Endodermal cell (in vitro differentiated cells): ENCODE measurements around the gene SH3PXD2A. TPM values are rescaled to one million over a fixed set of nuclear protein-coding genes. Genes with fewer than 3 reads are reported as not detected.
"Not testable (repeated sequence)": the region's sequence is repeated elsewhere in the genome, so short reads cannot be mapped to it uniquely, and the experiment has no call there.

Experiments
- DNase-seq: peaks from one replicate; pipeline ENCODE4 v3.0.0-alpha.2; 2017
- H3K27ac ChIP-seq: 2 replicates; pipeline ENCODE4 v1.5.1; 2013; ENCODE audit warnings: mild to moderate bottlenecking, low read depth, low read length, moderate library complexity
- H3K27me3 ChIP-seq: 2 replicates; pipeline ENCODE4 v1.6.1; 2013; ENCODE audit warnings: mild to moderate bottlenecking, low read length, moderate library complexity; ENCODE audit not compliant: insufficient read depth, control insufficient read depth, poor library complexity, severe bottlenecking
- H3K36me3 ChIP-seq: 2 replicates; pipeline ENCODE4 v1.7.0; 2013; ENCODE audit warnings: mild to moderate bottlenecking, low read length, moderate library complexity; ENCODE audit not compliant: control insufficient read depth, insufficient read depth
- H3K4me1 ChIP-seq: one replicate; pipeline ENCODE4 v1.7.0; 2013; ENCODE audit warnings: low read length; ENCODE audit not compliant: control insufficient read depth, insufficient read depth
- H3K4me3 ChIP-seq: 2 replicates; pipeline ENCODE4 v1.5.1; 2013; ENCODE audit warnings: mild to moderate bottlenecking, low read length, moderate library complexity
- H3K9ac ChIP-seq: 2 replicates; pipeline ENCODE4 v1.6.1; 2013; ENCODE audit warnings: mild to moderate bottlenecking, low read length, moderate library complexity; ENCODE audit not compliant: poor library complexity, severe bottlenecking; ENCODE audit errors: extremely low read depth
- H3K9me3 ChIP-seq: 2 replicates; pipeline ENCODE4 v1.6.1; 2013; ENCODE audit warnings: mild to moderate bottlenecking, low read length, moderate library complexity; ENCODE audit not compliant: control insufficient read depth
- H3K27ac Mint-ChIP-seq: 2 replicates; pipeline ENCODE4 v1.8.0; 2020; ENCODE audit warnings: mixed read lengths
- H3K27me3 Mint-ChIP-seq: 2 replicates; pipeline ENCODE4 v1.8.0; 2021; ENCODE audit warnings: mild to moderate bottlenecking, mixed read lengths; ENCODE audit not compliant: insufficient read depth
- H3K36me3 Mint-ChIP-seq: 2 replicates; pipeline ENCODE4 v1.8.0; 2020; ENCODE audit warnings: low read depth, mixed read lengths
- H3K4me1 Mint-ChIP-seq: 2 replicates; pipeline ENCODE4 v1.8.0; 2020; ENCODE audit warnings: mixed read lengths
- H3K4me3 Mint-ChIP-seq: 2 replicates; pipeline ENCODE4 v1.8.0; 2020; ENCODE audit warnings: mild to moderate bottlenecking, moderate library complexity, mixed read lengths
- H3K9me3 Mint-ChIP-seq: 2 replicates; pipeline ENCODE4 v1.8.0; 2020; ENCODE audit warnings: mild to moderate bottlenecking, mixed read lengths
- WGBS, 2 experiments: methylation state at CpG; one replicate each; pipeline versions ENCODE4 v1.1.5 to v1.1.7; 2013; ENCODE audit warnings: missing lambda C conversion rate in 2 of 2, mixed read lengths in 1 of 2; ENCODE audit not compliant: insufficient coverage in 1 of 2, insufficient read length in 1 of 2; 5-methylcytosine and 5-hydroxymethylcytosine counted together
- total RNA-seq, 2 donors: library from RNA; stranded (reverse); fragmentation: NEBNext Ultra II Directional in 1 of 2; extraction: Animal tissue kit (Norgen Biotek cat#: 25700) in 1 of 2; gene quantifications; 2 replicates in 1 of 2; 3 replicates in 1 of 2; pipeline ENCODE4 v1.2.1, GENCODE V29; 2021
- TF ChIP-seq, protein P1 (sequence below): fragments of 200-600 bp; sonication (generic); conservative IDR thresholded peaks from 2 replicates; pipeline ENCODE4 v1.5.0; 2021; ENCODE audit warnings: antibody characterized with exemption, mild to moderate bottlenecking

The SH3PXD2A gene
- total RNA-seq, 2 donors from 2014 or later = 15.7 to 22.6 TPM

DNA sequence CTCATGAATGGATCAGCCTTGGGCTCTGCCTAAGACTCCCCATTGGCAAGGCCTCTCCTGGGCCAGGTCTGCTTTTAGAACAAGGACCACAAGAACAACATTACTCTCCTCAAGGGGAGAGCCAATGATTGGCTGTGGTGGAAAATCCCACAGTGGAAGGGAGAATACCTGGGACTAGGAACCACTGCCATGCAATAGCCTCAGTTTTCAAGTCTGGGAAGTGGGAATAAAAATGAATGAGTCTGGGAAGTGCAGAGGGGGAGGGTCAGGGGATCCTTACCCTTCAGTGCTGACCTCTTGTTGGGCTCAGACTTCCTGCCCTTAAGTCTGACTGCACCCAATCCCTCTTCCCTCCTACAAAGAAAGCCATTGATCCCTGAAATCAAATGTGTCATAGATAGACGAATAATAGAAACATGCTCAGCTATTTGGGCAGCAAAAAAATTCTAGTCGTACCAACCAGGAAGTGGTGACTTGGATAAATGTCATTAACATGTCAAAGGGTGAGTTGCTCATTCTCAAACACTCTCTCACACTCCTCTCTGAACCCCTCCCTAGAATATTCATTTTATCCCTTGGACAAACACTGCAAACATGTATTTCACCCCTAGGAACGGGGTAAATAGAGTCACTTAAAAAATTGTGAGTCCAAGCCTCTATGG lies 123.6 kb downstream of the SH3PXD2A start:
- peaks cover 11% of the 10 kb centered on the region for H3K36me3 Mint-ChIP-seq

DNA sequence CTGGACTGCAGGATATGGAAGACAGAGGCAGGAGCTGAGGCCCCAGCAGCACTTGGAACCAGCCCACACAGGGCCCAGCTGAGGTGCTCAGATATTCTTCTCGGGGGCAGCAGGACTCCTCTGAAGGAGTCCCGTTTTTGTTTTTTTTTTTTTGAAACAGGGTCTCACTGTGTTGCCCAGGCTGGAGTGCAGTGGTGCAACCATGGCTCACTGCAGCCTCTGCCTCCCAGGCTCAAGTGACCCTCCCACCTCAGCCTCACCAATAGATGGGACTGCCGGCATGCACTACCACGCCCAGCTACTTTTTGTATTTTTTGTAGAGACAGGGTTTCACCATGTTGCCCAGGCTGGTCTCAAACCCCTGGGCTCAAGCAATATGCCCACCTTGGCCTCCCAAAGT lies 124.3 kb downstream of the SH3PXD2A start:
- not testable (repeated sequence) for H3K9me3 ChIP-seq, H3K27ac Mint-ChIP-seq, H3K36me3 ChIP-seq, H3K27me3 Mint-ChIP-seq, H3K27ac ChIP-seq, H3K4me3 ChIP-seq, H3K27me3 ChIP-seq, H3K9me3 Mint-ChIP-seq, H3K9ac ChIP-seq, H3K36me3 Mint-ChIP-seq, H3K4me3 Mint-ChIP-seq, H3K4me1 ChIP-seq, DNase-seq
- peaks cover 19% of the 10 kb centered on the region for H3K4me1 Mint-ChIP-seq
- 92 to 93% methylated on average over 4 of the region's 4 CpGs for WGBS, 2 experiments

More for the DNA sequence above, 123.6 kb downstream of the SH3PXD2A start:
- no peaks in the 10 kb centered on the region for H3K36me3 ChIP-seq
- H3K4me1 ChIP-seq = no peaks in the 10 kb centered on the region
- no peak overlapping the region for H3K27ac ChIP-seq
- no peaks in the 10 kb centered on the region for H3K27me3 ChIP-seq
- WGBS, 2 experiments = 80 to 89% methylated on average over 3 of the region's 3 CpGs
- Mint-ChIP-seq H3K9me3 (no peaks in the 10 kb centered on the region), H3K4me3 (no peak overlapping the region), H3K27ac (no peak overlapping the region), H3K4me1 (peaks cover 19% of the 10 kb centered on the region), H3K27me3 (no peaks in the 10 kb centered on the region)
- no peak for DNase-seq
- TF ChIP-seq, protein P1, sequence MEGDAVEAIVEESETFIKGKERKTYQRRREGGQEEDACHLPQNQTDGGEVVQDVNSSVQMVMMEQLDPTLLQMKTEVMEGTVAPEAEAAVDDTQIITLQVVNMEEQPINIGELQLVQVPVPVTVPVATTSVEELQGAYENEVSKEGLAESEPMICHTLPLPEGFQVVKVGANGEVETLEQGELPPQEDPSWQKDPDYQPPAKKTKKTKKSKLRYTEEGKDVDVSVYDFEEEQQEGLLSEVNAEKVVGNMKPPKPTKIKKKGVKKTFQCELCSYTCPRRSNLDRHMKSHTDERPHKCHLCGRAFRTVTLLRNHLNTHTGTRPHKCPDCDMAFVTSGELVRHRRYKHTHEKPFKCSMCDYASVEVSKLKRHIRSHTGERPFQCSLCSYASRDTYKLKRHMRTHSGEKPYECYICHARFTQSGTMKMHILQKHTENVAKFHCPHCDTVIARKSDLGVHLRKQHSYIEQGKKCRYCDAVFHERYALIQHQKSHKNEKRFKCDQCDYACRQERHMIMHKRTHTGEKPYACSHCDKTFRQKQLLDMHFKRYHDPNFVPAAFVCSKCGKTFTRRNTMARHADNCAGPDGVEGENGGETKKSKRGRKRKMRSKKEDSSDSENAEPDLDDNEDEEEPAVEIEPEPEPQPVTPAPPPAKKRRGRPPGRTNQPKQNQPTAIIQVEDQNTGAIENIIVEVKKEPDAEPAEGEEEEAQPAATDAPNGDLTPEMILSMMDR = no peak
- no peak overlapping the region for H3K9ac ChIP-seq
- H3K9me3 ChIP-seq = no peaks in the 10 kb centered on the region
- no peak overlapping the region for H3K4me3 ChIP-seq

- Mint-ChIP-seq H3K4me3 (no peak overlapping the region), H3K27ac (no peak overlapping the region), H3K4me1 (peaks cover 19% of the 10 kb centered on the region), H3K27me3 (no peaks in the 10 kb centered on the region), H3K9me3 (no peaks in the 10 kb centered on the region), H3K36me3 (peaks cover 6% of the 10 kb centered on the region)
- WGBS, 2 experiments = 64 to 79% methylated on average over 5 of the region's 5 CpGs
- Histone ChIP-seq H3K27me3 (no peaks in the 10 kb centered on the region), H3K4me3 (no peak overlapping the region), H3K27ac (no peak overlapping the region), H3K9ac (no peak overlapping the region), H3K36me3 (no peaks in the 10 kb centered on the region), H3K4me1 (no peaks in the 10 kb centered on the region), H3K9me3 (no peaks in the 10 kb centered on the region)
- TF ChIP-seq, protein P1 = no peak
- no peak for DNase-seq
Observed at GRCh38 chr10:103729851-103730250, 125.5 kb downstream of the SH3PXD2A start.
